NB4 (cell line): ENCODE data around the gene ASS1.

ENCODE experiments used
- CTCF ChIP-seq: IDR thresholded peaks from one replicate; pipeline ENCODE4 v1.5.1; 2012; ENCODE audit warnings: low read depth, low read length
- MYC ChIP-seq: IDR thresholded peaks from 2 replicates; pipeline ENCODE4 v1.6.1; 2011; ENCODE audit warnings: low read depth, low read length

- TF ChIP-seq CTCF: no peak
- TF ChIP-seq MYC: no peak
Observed at GRCh38 chr9:130431536-130432303, 13.0 kb upstream of the ASS1 start.
